Ramos (cell line): Measurements from ENCODE around the gene SPINT4.
"Not testable (repeated sequence)": the region's sequence is repeated elsewhere in the genome, so short reads cannot be mapped to it uniquely, and the experiment has no call there.

Source experiments
- in situ Hi-C: fragments of 300-500 bp; cut with MboI; formaldehyde crosslinking; loops from one replicate; pipeline ENCODE4 v1.14.3; 2022; ENCODE audit warnings: low sequenced_read_pairs; ENCODE audit not compliant: unreplicated experiment

The SPINT4 gene

GRCh38 chr20:45722047-45722446, at the start of gene SPINT4:
Gene SPINT4, plus strand, starts transcription at chr20:45722347. Its CDS starts 21 bp downstream, at chr20:45722368.
- in situ Hi-C loops, result no loop called here

- in situ Hi-C loops, result no loop called here
These were observed 49.4 kb upstream of the SPINT4 start for GRCh38 chr20:45672765-45673164.

GRCh38 chr20:45679650-45680049, 42.5 kb upstream of the SPINT4 start:
- in situ Hi-C loops, result no loop called here

- in situ Hi-C loops, result no loop called here
These were observed 36.3 kb upstream of the SPINT4 start for GRCh38 chr20:45685896-45686295.

GRCh38 chr20:45693346-45693745, 28.8 kb upstream of the SPINT4 start:
- in situ Hi-C loops, result not testable (repeated sequence)

- in situ Hi-C loops, result no loop called here
These were observed 26.7 kb upstream of the SPINT4 start for GRCh38 chr20:45695496-45695895.

GRCh38 chr20:45701104-45701503, 21.0 kb upstream of the SPINT4 start:
- in situ Hi-C loops, result no loop called here

- in situ Hi-C loops, result no loop called here
These were observed 20.3 kb upstream of the SPINT4 start, which contains the start of gene WFDC13 for GRCh38 chr20:45701873-45702272. Gene WFDC13, plus strand, starts transcription at chr20:45702038. Its CDS starts 86 bp downstream, at chr20:45702124.

GRCh38 chr20:45704969-45705637, 17.0 kb upstream of the SPINT4 start, which contains the start of gene WFDC10B:
Gene WFDC10B, minus strand, starts transcription at chr20:45705019. Its CDS starts 19,027 bp downstream, at chr20:45685992.
- in situ Hi-C loops, result no loop called here

- in situ Hi-C loops, result not testable (repeated sequence)
These were observed 5.9 kb upstream of the SPINT4 start for GRCh38 chr20:45716141-45716688.

- in situ Hi-C loops, result no loop called here
These were observed 3.0 kb downstream of the SPINT4 start for GRCh38 chr20:45725134-45725533.

- in situ Hi-C loops, result no loop called here
These were observed 4.9 kb downstream of the SPINT4 start for GRCh38 chr20:45727044-45727443.

- in situ Hi-C loops, result no loop called here
These were observed 10.1 kb downstream of the SPINT4 start for GRCh38 chr20:45732199-45732598.

GRCh38 chr20:45735552-45735951, 13.4 kb downstream of the SPINT4 start:
- in situ Hi-C loops, result no loop called here

- in situ Hi-C loops, result no loop called here
These were observed 13.8 kb downstream of the SPINT4 start for GRCh38 chr20:45735988-45736387.

- in situ Hi-C loops, result no loop called here
These were observed 20.4 kb downstream of the SPINT4 start for GRCh38 chr20:45742596-45742995.

- in situ Hi-C loops, result no loop called here
These were observed 22.9 kb downstream of the SPINT4 start for GRCh38 chr20:45745015-45745414.

- in situ Hi-C loops, result loop anchor here (25.0 kb wide), 2 partner anchors 289 to 439 kb away; partner anchors contain the start of genes MATN4, RBPJL and WFDC2
These were observed 29.6 kb downstream of the SPINT4 start for GRCh38 chr20:45751721-45752120.

- in situ Hi-C loops, result loop anchor here (25.0 kb wide), 2 partner anchors 290 to 440 kb away; partner anchors contain the start of genes MATN4, RBPJL and WFDC2
These were observed 30.6 kb downstream of the SPINT4 start for GRCh38 chr20:45752746-45753145.

- in situ Hi-C loops, result loop anchor here (25.0 kb wide), 2 partner anchors 296 to 446 kb away; partner anchors contain the start of genes MATN4, RBPJL and WFDC2
These were observed 35.9 kb downstream of the SPINT4 start for GRCh38 chr20:45758096-45758495.

GRCh38 chr20:45759921-45760320, 37.8 kb downstream of the SPINT4 start:
- in situ Hi-C loops, result loop anchor here (25.0 kb wide), 2 partner anchors 298 to 448 kb away; partner anchors contain the start of genes MATN4, RBPJL and WFDC2
